Activated CD4-positive, alpha-beta T cell treated with anti-CD3 and anti-CD28 coated beads, Interleukin-2, amount 10 ng/mL, durations not matched to agents 24 days and 14 days (primary cell): ENCODE measurements around the gene PRR11. TPM values are rescaled to one million over a fixed set of nuclear protein-coding genes. Genes with fewer than 3 reads are reported as not detected.
"Not testable (repeated sequence)": the region's sequence is repeated elsewhere in the genome, so short reads cannot be mapped to it uniquely, and the experiment has no call there.

ENCODE experiments used
- DNase-seq: peaks from one replicate; pipeline ENCODE4 v3.0.0; 2022
- H3K27ac Mint-ChIP-seq: one replicate; pipeline ENCODE4 v1.8.0; 2022; ENCODE audit warnings: mild to moderate bottlenecking, mixed read lengths
- H3K27me3 Mint-ChIP-seq: one replicate; pipeline ENCODE4 v1.8.0; 2022; ENCODE audit warnings: mixed read lengths
- H3K36me3 Mint-ChIP-seq: one replicate; pipeline ENCODE4 v1.8.0; 2022; ENCODE audit warnings: low read depth, mild to moderate bottlenecking, mixed read lengths
- H3K4me1 Mint-ChIP-seq: one replicate; pipeline ENCODE4 v1.8.0; 2021; ENCODE audit warnings: mixed read lengths
- H3K4me3 Mint-ChIP-seq: one replicate; pipeline ENCODE4 v1.8.0; 2022; ENCODE audit warnings: mild to moderate bottlenecking, moderate library complexity, mixed read lengths
- H3K9me3 Mint-ChIP-seq: one replicate; pipeline ENCODE4 v1.8.0; 2021; ENCODE audit warnings: mixed read lengths
- intact Hi-C: fragments of 100-400 bp; cut with micrococcal nuclease; formaldehyde crosslinking; loops from one replicate; pipeline ENCODE4 v1.15.1; 2023
- total RNA-seq: library from RNA; stranded (reverse); gene quantifications from 2 replicates; pipeline ENCODE4 v1.2.3, GENCODE V29; 2022

Gene PRR11
- total RNA-seq, 1 donor from 2014 or later: 32.6 TPM

DNA sequence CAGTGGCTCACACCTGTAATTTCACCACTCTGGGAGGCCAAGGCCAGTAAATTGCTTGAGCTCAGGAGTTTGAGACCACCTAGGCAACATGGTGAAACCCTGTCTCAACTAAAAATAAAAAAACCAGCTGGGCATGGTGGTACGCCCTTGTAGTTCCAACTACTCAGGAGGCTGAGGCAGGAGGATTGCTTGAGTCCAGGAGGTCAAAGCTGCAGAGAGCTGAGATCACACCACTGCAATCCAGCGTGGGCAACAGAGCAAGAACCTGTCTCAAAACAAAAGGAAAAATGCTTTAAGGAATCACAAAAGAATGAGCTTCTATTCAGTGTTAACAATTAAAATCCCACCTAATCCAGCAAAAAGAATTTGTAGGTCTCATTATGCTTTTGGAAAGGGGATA lies 5.9 kb downstream of the PRR11 start:
- Mint-ChIP-seq H3K36me3 (peaks cover 5% of the 10 kb centered on the region), H3K4me1 (peaks cover 46% of the 10 kb centered on the region), H3K9me3 (no peaks in the 10 kb centered on the region), H3K27me3 (no peaks in the 10 kb centered on the region), H3K4me3 (no peak overlapping the region), H3K27ac (peak overlapping the region; percentile 38)
- intact Hi-C loops: no loop called here
- DNase-seq: no peak

DNA sequence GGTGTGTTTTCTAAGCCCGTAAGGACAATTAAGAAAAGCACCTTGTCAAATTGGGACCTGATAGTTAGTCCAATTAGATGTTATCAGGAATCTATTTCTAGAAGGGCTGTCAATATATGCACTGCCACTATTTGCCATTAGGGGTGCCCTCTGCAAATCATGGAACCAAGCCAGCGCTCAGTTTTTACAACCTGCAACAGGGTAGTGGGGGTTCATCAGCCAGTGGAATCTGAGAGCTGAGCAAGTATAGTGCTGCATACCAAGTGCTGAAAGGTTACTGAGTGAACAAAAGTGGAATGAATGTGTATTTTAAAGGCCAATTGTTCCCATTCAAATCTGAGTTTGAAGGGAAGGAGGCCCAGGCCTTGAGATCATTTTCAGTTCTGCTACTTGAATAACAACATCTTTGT lies 10.4 kb downstream of the PRR11 start:
- H3K27ac Mint-ChIP-seq: peak overlapping the region; percentile 46
- peaks cover 6% of the 10 kb centered on the region for H3K36me3 Mint-ChIP-seq
- intact Hi-C loops: loop anchor here (1.0 kb wide), 1 partner anchor 10 kb away; no protein-coding TSS in a partner anchor
- peaks cover 17% of the 10 kb centered on the region for H3K4me1 Mint-ChIP-seq
- no peaks in the 10 kb centered on the region for H3K9me3 Mint-ChIP-seq
- no peaks in the 10 kb centered on the region for H3K27me3 Mint-ChIP-seq
- DNase-seq: peak; percentile 82
- H3K4me3 Mint-ChIP-seq: peak overlapping the region; percentile 45

DNA sequence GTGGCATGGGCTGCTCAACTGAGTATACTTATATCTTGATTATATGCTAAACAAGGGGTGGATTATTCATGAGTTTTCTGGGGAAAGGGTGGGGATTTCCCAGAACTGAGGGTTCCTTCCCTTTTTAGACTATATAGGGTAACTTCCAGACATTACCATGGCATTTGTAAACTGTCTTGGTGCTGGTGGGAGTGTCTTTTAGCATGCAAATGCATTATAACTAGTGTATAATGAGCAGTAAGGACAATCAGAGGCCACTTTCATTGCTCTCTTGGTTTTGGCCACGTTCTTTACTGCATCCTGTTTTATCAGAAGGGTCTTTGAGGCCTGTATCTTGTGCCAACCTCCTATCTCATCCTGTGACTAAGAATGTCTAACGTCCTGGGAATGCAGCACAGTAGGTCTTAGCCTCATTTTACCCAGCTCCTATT lies 12.0 kb downstream of the PRR11 start:
- DNase-seq: no peak
- intact Hi-C loops: no loop called here
- Mint-ChIP-seq H3K27ac (peak overlapping the region; percentile 72), H3K9me3 (no peaks in the 10 kb centered on the region), H3K4me1 (peaks cover 7% of the 10 kb centered on the region), H3K4me3 (no peak overlapping the region), H3K36me3 (peaks cover 7% of the 10 kb centered on the region), H3K27me3 (no peaks in the 10 kb centered on the region)

DNA sequence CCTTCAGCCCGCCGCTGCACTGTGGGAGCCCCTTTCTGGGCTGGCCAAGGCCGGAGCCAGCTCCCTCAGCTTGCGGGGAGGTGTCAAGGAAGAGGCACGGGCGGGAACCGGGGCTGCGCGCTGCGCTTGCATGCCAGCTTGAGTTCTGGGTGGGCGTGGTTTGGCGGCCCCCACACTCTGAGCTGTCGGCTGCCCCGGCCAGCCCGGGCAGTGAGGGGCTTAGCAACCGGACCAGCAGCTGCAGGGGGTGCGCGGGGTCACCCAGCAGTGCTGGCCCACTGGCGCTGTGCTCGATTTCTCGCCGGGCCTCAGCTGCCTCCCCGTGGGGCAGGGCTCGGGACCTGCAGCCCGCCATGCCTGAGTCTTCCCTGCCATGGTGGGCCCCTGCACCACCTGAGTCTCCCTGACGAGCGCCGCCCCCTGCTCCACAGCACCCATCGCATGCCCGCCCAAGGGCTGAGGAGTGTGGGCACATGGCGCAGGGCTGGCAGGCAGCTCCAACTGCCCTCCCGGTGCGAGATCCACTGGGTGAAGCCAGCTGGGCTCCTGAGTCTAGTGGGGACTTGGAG lies 17.0 kb downstream of the PRR11 start:
- Mint-ChIP-seq H3K9me3 (no peaks in the 10 kb centered on the region), H3K27ac (no peak overlapping the region), H3K36me3 (peaks cover 39% of the 10 kb centered on the region), H3K4me1 (peaks cover 4% of the 10 kb centered on the region), H3K27me3 (no peaks in the 10 kb centered on the region), H3K4me3 (no peak overlapping the region)
- DNase-seq: no peak
- intact Hi-C loops: no loop called here

DNA sequence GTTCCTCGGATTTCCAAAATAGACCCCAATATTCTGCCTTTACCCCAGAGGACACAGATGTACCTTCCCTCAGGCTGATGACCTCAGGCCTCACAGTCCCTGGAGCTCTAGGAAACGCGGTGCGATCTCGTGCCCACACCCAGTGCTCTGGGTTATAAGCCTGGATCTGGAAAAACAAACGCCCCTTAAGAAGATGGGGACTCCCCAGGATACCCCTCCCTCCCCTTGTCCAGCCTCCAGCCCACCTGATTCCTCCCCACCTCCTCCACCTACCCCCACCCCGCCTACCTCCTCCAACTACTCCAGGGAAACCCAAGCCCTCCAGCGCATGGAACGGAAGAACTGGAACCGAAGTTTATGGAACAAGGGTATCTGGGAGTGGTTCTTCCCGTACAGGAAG lies 19.1 kb downstream of the PRR11 start:
- no peak for DNase-seq
- Mint-ChIP-seq H3K4me1 (peaks cover 2% of the 10 kb centered on the region), H3K4me3 (no peak overlapping the region), H3K27me3 (no peaks in the 10 kb centered on the region), H3K27ac (no peak overlapping the region), H3K36me3 (peaks cover 44% of the 10 kb centered on the region), H3K9me3 (no peaks in the 10 kb centered on the region)
- intact Hi-C loops: no loop called here

DNA sequence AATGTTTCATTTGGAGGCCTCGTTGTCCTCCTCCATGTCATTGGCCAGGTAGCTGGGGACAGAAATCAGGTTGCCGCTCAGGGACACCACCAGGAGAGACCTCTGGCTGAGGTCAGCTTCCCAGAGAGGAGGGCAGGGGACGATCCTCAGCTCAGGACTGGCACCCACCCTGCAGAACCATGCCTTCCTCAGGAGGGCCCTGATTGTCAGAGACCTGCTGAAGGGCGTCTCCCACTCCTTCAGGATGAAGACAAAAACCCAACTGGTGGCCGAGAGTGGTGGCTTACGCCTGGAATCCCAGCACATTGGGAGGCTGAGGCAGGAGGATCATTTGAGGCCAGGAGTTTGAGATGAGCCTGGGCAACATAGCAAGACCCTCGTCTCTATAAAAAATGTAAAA lies 19.5 kb downstream of the PRR11 start:
- Mint-ChIP-seq H3K36me3 (peaks cover 47% of the 10 kb centered on the region), H3K9me3 (no peaks in the 10 kb centered on the region), H3K27ac (no peak overlapping the region), H3K4me1 (peaks cover 2% of the 10 kb centered on the region), H3K4me3 (no peak overlapping the region), H3K27me3 (no peaks in the 10 kb centered on the region)
- intact Hi-C loops: no loop called here
- no peak for DNase-seq

DNA sequence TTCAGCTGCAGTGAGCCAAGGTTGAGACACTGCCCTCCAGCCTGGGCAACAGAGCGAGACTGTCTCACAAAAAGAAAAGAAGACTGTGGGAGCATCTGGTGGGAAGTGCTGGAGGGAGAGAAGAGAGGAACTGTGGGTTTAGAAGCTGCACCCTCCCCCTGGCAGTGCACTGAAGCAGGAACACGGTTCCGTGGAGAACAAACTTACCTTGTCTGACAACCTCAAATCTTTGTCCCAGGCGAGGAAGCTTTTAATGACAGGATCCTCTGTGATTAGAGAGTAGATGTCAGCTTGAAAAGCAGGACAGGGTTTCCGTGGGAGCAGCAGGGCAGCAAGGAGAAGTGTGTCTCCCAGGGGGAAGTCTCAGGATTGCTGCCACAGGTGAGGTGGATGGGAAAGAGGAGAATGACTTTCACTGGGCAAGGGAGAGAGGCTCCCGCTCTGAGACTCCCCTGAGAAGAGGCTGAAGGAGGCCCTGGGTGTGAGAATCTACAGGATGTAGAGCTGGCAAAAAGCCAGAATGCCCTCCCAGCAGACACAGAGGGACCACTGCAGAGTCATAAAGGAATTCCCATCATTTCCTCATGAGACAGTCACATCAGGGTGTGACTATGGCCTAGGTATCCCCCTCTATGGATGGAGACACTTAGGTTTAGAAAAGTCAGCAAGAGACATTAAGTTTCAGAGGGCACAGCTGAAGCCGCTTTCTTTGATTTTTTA lies 22.9 kb downstream of the PRR11 start:
- Mint-ChIP-seq H3K4me1 (peaks cover 2% of the 10 kb centered on the region), H3K27me3 (no peaks in the 10 kb centered on the region), H3K27ac (no peak overlapping the region), H3K9me3 (no peaks in the 10 kb centered on the region), H3K36me3 (peaks cover 41% of the 10 kb centered on the region), H3K4me3 (no peak overlapping the region)
- no peak for DNase-seq
- intact Hi-C loops: no loop called here

DNA sequence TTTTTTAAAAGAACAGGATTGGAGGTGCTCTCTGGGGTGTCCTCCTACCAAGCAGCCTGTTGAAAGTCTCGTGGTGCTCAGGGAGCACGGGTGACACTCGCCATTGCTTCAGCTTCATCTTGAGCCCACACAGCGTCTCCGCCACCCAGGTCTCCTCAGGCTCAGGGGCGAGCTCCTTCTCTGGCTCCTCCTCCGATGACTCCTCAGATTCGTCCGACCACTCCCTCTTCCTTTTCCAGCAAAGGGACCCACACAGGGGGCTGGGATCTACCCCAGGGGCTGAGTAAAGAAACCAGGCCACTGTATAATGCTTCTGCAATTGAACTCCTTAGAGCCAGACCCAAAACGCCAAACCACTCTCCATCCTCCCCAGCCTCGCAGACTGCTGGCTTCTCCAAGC lies 24.1 kb downstream of the PRR11 start:
- H3K27me3 Mint-ChIP-seq, H3K9me3 Mint-ChIP-seq, intact Hi-C loops, H3K4me3 Mint-ChIP-seq, DNase-seq, H3K4me1 Mint-ChIP-seq: not testable (repeated sequence)
- H3K27ac Mint-ChIP-seq: peak overlapping the region; percentile 37
- H3K36me3 Mint-ChIP-seq: peaks cover 34% of the 10 kb centered on the region

DNA sequence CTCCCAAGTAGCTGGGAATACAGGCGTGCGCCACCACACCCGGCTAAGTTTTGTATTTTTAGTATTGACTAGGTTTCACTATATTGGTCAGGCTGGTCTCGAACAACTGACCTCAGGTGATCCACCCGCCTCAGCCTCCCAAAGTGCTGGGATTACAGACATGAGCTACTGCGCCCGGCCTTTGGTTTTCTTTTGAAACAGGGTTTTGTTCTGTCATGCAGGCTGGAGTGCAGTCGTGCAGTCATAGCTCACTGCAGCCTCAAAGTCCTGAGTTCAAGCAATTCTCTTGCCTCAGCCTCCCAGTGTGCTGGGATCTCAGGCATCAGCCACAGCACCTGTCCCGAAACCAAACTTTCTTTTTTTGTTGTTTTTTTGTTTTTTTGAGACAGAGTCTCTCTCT lies 25.1 kb downstream of the PRR11 start:
- no peaks in the 10 kb centered on the region for H3K9me3 Mint-ChIP-seq
- no peak overlapping the region for H3K4me3 Mint-ChIP-seq
- no peaks in the 10 kb centered on the region for H3K27me3 Mint-ChIP-seq
- peaks cover 2% of the 10 kb centered on the region for H3K4me1 Mint-ChIP-seq
- peaks cover 35% of the 10 kb centered on the region for H3K36me3 Mint-ChIP-seq
- DNase-seq: no peak
- no peak overlapping the region for H3K27ac Mint-ChIP-seq
- intact Hi-C loops: no loop called here

DNA sequence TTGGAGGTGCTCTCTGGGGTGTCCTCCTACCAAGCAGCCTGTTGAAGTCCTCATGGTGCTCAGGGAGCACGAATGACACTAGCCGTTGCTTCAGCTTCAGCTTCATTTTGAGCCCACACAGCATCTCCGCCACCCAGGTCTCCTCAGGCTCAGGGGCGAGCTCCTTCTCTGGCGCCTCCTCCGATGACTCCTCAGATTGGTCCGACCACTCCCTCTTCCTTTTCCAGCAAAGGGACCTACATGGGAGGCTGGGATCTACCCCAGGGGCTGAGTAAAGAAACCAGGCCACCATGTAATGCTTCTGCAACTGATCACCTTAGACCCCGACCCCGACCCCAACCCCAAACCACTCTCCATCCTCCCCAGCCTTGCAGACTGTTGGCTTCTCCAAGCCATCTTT lies 25.9 kb downstream of the PRR11 start:
- DNase-seq: no peak
- Mint-ChIP-seq H3K9me3 (no peaks in the 10 kb centered on the region), H3K4me1 (peaks cover 2% of the 10 kb centered on the region), H3K36me3 (peaks cover 33% of the 10 kb centered on the region), H3K27ac (no peak overlapping the region), H3K27me3 (no peaks in the 10 kb centered on the region), H3K4me3 (no peak overlapping the region)
- intact Hi-C loops: no loop called here

DNA sequence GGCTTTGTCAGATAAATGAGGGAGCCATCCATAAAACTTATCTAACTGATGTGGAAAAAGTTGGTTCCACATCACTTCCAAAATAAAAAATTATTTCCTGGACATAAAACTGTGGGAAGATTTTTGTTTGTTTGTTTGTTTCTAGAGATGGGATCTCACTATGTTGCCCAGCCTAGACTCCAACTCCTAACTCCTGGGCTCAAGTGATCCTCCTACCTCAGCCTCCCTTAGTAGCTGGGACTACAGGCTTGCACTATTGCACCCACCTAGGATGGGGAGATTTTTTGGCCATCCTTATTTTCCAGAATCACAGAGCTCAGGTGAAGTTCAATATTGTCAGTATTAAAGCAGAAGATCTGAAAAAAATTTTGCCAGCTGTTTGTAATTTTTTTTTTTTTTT lies 30.5 kb downstream of the PRR11 start:
- Mint-ChIP-seq H3K4me1 (no peaks in the 10 kb centered on the region), H3K9me3 (no peaks in the 10 kb centered on the region), H3K27me3 (no peaks in the 10 kb centered on the region), H3K27ac (peak overlapping the region; percentile 34), H3K36me3 (peaks cover 27% of the 10 kb centered on the region), H3K4me3 (no peak overlapping the region)
- no peak for DNase-seq
- intact Hi-C loops: no loop called here

DNA sequence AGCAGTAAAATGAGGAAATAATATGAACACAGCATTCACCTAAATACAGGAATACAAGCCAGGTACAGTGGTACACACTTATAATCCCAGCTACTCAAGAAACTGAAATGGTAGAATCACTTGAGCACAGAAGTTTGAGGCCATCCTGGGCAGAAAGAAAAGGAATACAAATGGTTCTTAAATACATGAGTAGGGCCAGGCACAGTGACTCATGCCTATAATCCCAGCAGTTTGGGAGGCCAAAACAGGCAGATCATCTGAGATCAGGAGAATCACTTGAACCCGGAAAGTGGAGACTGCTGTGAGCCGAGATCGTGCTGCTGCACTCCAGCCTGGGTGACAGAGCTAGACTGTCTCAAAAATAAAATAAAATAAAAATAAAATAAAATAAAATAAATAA lies 31.3 kb downstream of the PRR11 start:
- intact Hi-C loops: no loop called here
- Mint-ChIP-seq H3K27ac (no peak overlapping the region), H3K27me3 (no peaks in the 10 kb centered on the region), H3K4me3 (no peak overlapping the region), H3K4me1 (no peaks in the 10 kb centered on the region), H3K36me3 (peaks cover 26% of the 10 kb centered on the region), H3K9me3 (no peaks in the 10 kb centered on the region)
- DNase-seq: no peak

DNA sequence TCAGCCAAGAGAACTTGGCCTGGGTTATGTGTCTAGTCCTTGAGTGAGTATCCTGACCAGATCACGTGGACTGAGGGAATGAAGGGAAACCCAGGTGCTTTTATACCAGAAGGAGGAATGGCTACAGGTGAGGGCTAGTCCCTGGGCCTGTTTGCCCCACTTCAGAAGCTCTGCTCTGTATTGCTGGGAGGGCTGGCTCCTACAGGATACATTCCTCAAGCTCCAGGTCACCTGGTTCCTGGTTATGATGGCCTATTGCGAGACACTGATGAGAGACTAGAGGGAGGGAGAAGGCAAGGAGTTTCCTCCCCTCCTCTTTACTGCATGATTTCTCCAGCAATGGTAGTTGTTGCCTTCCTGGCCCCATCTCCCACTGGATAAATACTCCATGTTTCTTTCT lies 35.3 kb downstream of the PRR11 start:
- no peaks in the 10 kb centered on the region for H3K4me1 Mint-ChIP-seq
- intact Hi-C loops: no loop called here
- H3K27me3 Mint-ChIP-seq: no peaks in the 10 kb centered on the region
- H3K4me3 Mint-ChIP-seq: no peak overlapping the region
- no peaks in the 10 kb centered on the region for H3K9me3 Mint-ChIP-seq
- H3K36me3 Mint-ChIP-seq: peaks cover 36% of the 10 kb centered on the region
- no peak for DNase-seq
- no peak overlapping the region for H3K27ac Mint-ChIP-seq

DNA sequence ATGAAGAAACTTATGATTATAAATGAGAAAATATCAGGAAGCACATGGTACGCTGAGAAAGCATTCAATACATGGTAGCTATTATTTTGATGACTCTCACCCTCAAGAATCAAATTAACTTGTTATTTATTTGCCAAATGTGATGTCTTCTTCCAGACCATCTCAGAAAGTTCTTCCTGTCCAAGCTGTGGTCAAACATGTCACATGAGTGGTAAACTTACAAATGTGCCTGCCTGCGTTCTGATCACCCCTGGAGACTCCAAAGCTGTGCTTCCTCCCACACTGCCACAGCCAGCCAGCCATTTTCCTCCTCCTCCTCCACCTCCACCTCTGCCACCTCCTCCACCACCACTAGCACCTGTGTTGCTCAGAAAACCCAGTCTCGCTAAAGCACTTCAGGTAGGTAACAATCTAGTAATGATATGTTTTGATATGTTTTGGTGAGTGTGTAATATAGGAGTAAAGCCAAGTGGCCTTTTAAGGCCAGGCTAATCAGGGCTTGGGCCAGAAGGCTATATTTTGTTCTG lies 37.9 kb downstream of the PRR11 start:
- Mint-ChIP-seq H3K9me3 (no peaks in the 10 kb centered on the region), H3K27ac (peak overlapping the region; percentile 17), H3K4me1 (no peaks in the 10 kb centered on the region), H3K36me3 (peaks cover 32% of the 10 kb centered on the region), H3K4me3 (no peak overlapping the region), H3K27me3 (no peaks in the 10 kb centered on the region)
- intact Hi-C loops: no loop called here
- no peak for DNase-seq
